GM21723 (cell line): ENCODE measurements around the gene ST3GAL6.

Source experiments
- ATAC-seq: cut with Tn5 transposase; IDR thresholded peaks from one replicate; pipeline ENCODE4 v1.9.1; 2021; ENCODE audit warnings: mild to moderate bottlenecking, moderate library complexity; ENCODE audit not compliant: unreplicated experiment

ST3GAL6 gene

GRCh38 chr3:98843266-98843959, 80.3 kb downstream of the ST3GAL6 start:
- no peak for ATAC-seq
